Measurements from ENCODE around the gene ABHD12B.
"Not testable (repeated sequence)": the region's sequence is repeated elsewhere in the genome, so short reads cannot be mapped to it uniquely, and the experiment has no call there.

ABHD12B gene

DNA sequence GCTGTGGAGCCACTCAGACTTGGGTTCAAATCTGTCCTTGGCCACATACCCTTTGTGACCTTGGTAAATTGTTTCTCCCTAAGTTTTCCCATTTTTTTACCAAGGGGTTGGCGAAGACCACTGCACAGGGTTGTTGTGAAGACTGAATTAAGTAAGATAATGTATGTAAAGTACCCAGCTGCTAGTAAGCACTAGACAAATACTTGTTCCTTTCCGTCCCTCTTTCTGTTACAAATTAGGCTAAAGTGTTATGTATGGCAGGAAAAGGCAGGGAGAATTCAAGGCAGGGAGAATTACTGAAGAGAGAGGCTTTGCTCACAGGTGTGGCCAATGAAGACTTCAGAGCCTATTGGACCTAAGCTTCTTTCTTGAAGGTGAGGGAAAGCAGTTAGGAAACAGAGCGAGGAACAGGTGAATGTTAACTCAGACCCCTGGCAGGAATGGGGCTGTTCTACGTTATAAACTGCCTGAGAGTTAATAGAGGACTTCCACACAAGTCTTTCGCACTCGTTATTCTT is 25.9 kb downstream of the ABHD12B start:
- no peak for DNase-seq

DNA sequence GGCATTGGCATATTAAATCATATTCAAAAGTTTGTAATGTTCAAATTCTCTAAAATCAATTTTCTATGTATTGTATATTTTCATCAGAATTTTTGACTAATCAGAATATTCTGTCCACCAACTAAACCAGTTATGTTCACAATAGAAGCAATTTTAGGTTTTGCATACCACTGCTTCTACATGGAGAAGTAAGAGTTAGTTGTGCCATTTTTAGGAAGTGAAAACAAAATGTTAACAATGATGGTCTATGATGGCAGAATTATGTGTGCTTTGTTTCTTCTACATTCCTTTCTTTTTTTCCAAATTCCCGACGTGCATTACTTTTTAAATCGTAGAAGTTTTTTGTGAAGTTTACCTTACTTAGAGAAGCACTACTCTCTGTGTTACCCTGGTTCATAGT is 29.5 kb downstream of the ABHD12B start:
- no peak for DNase-seq

- no peak for DNase-seq
Measured at GRCh38 chr14:50904719-50905118, 32.9 kb downstream of the ABHD12B start.

GRCh38 chr14:50906326-50907065 is 34.6 kb downstream of the ABHD12B start:
- peak; percentile 39 for DNase-seq

DNA sequence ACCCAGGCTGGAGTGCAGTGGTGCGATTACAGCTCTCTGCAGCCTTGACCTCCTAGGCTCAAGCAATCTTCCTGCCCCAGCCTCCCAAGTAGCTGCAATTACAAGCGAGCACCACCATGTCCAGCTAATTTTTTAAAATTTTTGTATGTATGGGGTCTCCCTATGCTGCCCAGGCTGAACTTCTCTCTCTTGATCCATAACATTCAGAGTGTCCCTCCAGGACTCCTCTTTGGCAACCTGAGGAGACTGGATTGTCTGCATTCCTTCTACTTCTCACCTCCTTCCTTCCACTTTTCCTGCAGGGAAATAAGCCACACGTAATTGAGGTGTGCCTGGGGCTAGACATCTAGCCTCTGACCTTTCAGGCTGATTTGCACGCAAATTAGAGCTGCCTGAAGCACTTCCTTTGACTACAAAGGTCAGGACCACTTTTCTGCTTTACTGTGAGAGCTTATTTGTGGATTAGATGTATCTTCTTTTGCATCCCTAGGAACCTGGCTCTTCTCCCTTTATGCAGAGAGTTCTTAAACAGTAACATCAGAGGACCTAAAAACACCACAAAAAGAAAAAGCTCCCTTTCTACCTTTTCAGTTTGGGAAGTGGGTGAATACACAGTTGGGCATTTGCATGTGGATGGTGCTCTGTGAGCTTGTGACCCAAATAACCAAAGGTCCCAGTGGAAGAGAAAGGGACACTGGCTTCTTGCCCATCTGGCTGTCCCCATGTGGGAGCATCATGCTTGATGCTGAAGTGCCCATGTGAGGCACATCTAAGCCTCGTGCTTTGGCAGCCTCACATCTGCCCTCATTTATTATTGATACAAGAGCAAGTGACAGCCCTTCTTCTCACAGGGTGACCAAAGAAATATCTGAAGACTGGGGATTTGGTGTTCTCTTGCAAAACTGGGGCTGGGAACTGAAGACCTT is 38.9 kb downstream of the ABHD12B start:
- no peak for DNase-seq

- no peak for DNase-seq
Measured at GRCh38 chr14:50917449-50917848, 45.6 kb downstream of the ABHD12B start.

DNA sequence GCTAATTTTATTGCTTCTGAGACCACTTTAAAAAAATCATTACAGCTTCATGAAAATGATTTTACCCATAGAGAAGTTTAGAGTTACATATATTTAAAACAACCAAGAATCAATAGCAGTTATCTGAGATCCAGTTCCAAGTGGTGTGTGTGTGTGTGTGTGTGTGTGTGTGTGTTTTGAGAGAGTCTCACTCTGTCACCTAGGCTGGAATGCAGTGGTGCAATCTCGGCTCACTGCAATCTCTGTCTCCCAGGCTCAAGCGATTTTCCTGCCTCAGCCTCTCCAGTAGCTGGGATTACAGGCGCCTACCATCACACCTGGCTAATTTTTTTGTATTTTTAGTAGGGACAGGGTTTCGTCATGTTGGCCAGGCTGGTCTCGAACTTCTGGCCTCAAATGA is 47.7 kb downstream of the ABHD12B start:
- DNase-seq, result not testable (repeated sequence)

DNA sequence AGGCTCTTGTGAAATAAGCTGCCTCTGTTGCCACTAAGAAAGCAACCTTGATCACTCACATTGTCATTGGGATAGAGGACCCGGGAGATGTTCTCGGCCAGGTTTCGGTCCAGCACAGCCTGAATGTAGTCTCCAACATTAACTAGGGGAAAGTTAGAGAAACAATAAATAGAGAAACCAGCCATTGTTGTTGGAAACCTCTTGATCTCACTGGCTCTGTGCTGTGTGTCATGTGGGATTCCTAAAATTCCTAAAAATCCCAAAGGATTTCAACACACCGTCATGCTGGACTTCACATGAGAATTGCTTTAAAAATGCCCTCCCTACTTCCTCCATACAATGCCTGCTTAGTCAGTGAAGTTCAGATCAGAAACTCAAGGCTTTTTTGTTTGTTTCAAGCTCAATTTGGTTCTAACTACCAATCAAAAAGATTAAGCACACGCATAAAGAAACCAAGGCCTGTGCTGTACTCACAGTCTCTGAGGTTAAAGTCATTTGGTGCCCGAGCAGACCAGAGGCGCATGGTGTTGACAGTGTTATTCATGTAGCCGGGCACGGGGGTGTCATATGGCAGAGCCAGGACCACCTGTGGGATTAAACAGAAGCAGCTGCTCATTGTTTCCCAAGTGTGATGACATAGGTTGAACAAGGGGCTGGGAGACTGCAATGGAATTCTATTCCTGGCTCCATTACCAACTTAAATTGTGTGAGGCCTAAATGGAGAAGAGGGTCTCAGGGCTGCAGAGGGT is 48.8 kb downstream of the ABHD12B start:
- peak; percentile 59 for DNase-seq

- DNase-seq, result no peak
Measured at GRCh38 chr14:50922803-50923202, 51.0 kb downstream of the ABHD12B start.

- DNase-seq, result no peak
Measured at GRCh38 chr14:50924236-50924635, 52.4 kb downstream of the ABHD12B start.

DNA sequence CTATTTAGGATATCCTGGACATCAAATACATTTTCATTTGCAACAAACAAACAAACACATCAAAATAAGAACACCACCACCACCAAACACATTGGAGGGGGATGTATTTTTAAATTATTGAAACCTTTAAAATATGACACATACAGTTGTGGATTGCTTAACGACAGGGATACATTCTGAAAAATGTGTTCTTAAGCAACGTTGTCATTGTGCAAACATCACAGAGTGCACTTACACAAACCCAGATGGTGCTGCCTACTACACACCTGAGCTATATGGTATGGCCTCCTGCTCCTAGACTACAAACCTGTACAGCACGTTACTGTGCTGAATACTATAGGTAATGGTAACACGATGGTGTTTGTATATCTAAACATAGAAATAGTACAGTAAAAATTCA is 53.0 kb downstream of the ABHD12B start:
- DNase-seq, result no peak

GRCh38 chr14:50926851-50927386 is 55.1 kb downstream of the ABHD12B start:
- DNase-seq, result no peak

DNA sequence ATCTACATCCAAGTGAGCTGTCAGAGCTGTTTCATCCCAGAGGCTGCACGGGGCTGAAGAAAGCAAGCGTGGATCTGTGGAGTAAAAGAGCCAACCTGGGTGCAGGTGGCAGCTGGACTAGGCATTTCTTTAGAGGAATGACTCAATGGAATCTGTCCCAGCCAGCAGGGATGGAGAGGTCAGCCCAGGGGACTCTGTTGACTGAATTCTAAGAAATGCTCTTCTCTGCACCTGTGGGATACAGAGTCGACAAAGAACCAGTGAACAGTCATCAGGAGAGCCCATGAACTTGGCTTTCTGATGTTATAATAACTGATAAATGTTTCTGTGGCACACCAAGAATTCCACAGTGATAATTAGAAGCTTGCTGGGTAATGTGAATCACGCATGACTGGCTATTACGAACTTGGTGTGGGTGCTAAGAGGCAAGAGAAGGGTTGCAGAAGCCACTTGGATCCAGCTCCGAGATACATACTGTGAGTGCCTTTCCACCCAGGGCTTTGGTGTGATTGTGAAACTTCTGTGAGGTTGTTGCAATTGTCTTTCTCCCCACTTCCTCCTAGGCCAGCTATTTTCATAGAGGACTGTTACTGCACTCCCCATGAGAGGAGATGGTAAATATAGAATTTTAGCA is 56.3 kb downstream of the ABHD12B start:
- no peak for DNase-seq

DNA sequence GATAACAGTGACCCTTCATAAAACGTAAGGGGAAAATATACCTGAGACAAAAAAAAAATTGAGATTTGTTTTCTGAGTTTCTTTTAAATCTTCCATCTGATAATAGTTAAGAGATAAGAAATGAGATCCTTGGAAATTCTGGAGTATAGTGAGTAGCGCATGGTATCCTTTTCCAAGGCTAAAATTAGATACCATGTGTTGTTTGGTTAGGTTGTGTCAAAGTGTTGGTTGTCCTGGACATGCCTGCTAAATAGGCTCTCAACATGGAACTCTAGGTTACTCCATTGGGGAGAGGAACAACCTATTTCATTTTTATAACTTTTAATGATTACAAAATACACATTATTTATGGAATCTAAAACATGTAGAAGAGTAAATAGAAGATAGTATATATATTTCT is 57.7 kb downstream of the ABHD12B start:
- DNase-seq, result no peak

GRCh38 chr14:50931559-50931958 is 59.7 kb downstream of the ABHD12B start:
- no peak for DNase-seq

DNA sequence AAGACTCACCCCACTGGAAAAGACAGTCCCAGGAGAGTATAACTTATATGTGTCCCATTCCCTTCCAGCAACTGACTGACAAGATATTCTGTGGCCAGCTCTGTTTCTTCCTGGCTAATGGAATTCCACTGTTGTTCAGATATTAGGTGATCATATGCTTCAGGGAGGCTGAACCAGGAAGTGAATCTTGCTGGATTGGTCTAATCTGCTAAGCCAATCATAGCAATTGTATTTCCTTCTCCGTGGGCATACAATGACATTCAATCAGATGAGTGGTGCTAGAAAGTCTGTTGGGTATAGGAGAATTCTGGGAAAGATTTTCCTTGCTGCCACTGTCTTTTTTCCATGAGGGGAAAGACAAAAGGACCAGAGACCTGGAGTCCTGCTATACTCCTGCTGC is 60.3 kb downstream of the ABHD12B start:
- no peak for DNase-seq

- DNase-seq, result no peak
Measured at GRCh38 chr14:50932592-50933495, 61.0 kb downstream of the ABHD12B start.

- no peak for DNase-seq
Measured at GRCh38 chr14:50935126-50936015, 63.5 kb downstream of the ABHD12B start.

DNA sequence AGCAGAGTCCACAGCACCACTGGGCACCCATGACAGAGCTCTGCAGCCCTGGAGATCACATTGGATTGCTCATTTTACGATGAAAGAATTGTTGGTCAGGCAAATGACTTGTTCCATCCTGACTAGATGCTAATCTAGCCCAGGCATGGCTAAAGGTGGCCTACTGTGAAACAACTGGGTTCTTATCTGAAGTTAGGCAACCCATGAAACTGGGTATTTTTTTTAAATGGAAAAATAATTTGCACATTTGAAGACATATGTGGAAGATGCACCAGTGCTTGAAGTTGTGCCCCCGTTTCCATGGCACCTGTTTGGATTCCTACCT is 64.1 kb downstream of the ABHD12B start:
- DNase-seq, result no peak

- no peak for DNase-seq
Measured at GRCh38 chr14:50936882-50937281, 65.0 kb downstream of the ABHD12B start.

Data from NCI-H146 (cell line).